Loucy (cell line): ENCODE measurements around the gene CLEC4M.

Experiments used
- H2AFZ ChIP-seq: fragments of 200-600 bp; sonication (generic); 2 replicates; pipeline ENCODE4 v1.6.0; 2016; ENCODE audit warnings: antibody characterized with exemption, mild to moderate bottlenecking, low read length, moderate library complexity
- H3F3A ChIP-seq: fragments of 200-600 bp; 2 replicates; pipeline ENCODE4 v1.6.0; 2016; ENCODE audit warnings: antibody characterized with exemption, low read depth, mild to moderate bottlenecking
- H3K27me3 ChIP-seq: fragments of 200-600 bp; sonication (generic); 2 replicates; pipeline ENCODE4 v1.6.1; 2014; ENCODE audit warnings: low read length, mild to moderate bottlenecking; ENCODE audit not compliant: insufficient read depth, poor library complexity, severe bottlenecking
- H3K36me3 ChIP-seq: fragments of 200-600 bp; sonication (generic); 2 replicates; pipeline ENCODE4 v1.6.1; 2016; ENCODE audit warnings: low read length; ENCODE audit not compliant: insufficient read depth
- H3K4me1 ChIP-seq: fragments of 200-600 bp; sonication (generic); 2 replicates; pipeline ENCODE4 v1.5.1; 2014; ENCODE audit warnings: low read length, mild to moderate bottlenecking; ENCODE audit not compliant: insufficient read depth, poor library complexity, severe bottlenecking
- H3K4me2 ChIP-seq: fragments of 200-600 bp; sonication (generic); 2 replicates; pipeline ENCODE4 v1.6.0; 2014; ENCODE audit warnings: antibody characterized with exemption, low read length, low read depth, mild to moderate bottlenecking; ENCODE audit not compliant: poor library complexity, severe bottlenecking
- H3K4me3 ChIP-seq: fragments of 200-600 bp; sonication (generic); 2 replicates; pipeline ENCODE4 v1.5.1; 2014; ENCODE audit warnings: low read length, mild to moderate bottlenecking, mixed read lengths; ENCODE audit not compliant: poor library complexity, severe bottlenecking
- H3K79me2 ChIP-seq: fragments of 200-600 bp; sonication (generic); 2 replicates; pipeline ENCODE4 v1.6.1; 2014; ENCODE audit warnings: low read length; ENCODE audit not compliant: insufficient read depth
- H3K9ac ChIP-seq: fragments of 200-600 bp; sonication (generic); 2 replicates; pipeline ENCODE4 v1.6.0; 2014; ENCODE audit warnings: mild to moderate bottlenecking, low read depth, low read length, moderate library complexity; ENCODE audit not compliant: poor library complexity, severe bottlenecking
- H3K9me2 ChIP-seq: fragments of 200-600 bp; sonication (generic); replicated peaks from 2 replicates; pipeline ENCODE4 v1.6.1; 2016; ENCODE audit warnings: low read depth, low read length, mixed read lengths
- H3K9me3 ChIP-seq: fragments of 200-600 bp; sonication (generic); 2 replicates; pipeline ENCODE4 v1.6.1; 2014; ENCODE audit warnings: mild to moderate bottlenecking, antibody characterized with exemption, low read length, low read depth; ENCODE audit not compliant: insufficient read depth
- H4K20me1 ChIP-seq: fragments of 200-600 bp; sonication (generic); 2 replicates; pipeline ENCODE4 v1.6.0; 2014; ENCODE audit warnings: antibody characterized with exemption, low read length, mild to moderate bottlenecking; ENCODE audit not compliant: insufficient read depth, poor library complexity, severe bottlenecking
- EZH2phosphoT487 ChIP-seq: fragments of 200-600 bp; IDR thresholded peaks from 2 replicates; pipeline ENCODE4 v1.6.1; 2018; ENCODE audit warnings: antibody characterized with exemption, mild to moderate bottlenecking, moderate library complexity, borderline replicate concordance
- TF ChIP-seq, protein P1 (sequence below): fragments of 200-600 bp; sonication (generic); conservative IDR thresholded peaks from 2 replicates; pipeline ENCODE4 v1.5.1; 2014; ENCODE audit warnings: mild to moderate bottlenecking, antibody characterized with exemption, low read length

Gene CLEC4M

DNA sequence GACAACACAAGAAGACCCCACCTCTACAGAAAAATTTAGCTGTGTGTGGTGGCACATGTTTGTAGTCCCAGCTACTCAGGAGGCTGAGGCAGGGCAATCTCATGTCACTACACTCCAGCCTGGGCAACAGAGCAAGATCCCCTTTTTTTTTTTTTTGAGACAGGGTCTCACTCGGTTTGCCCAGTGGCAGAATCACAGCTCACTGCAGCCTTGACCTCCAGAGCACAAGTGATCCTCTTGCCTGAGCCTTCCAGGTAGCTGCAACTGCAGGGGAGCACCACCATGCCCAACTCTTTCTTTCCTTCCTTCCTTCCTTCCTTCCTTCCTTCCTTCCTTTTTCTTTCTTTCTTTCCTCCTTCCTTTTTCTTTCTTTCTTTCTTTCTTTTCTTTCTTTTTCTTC lies 26.9 kb upstream of the CLEC4M start:
- Histone ChIP-seq H4K20me1 (no peaks in the 10 kb centered on the region), H3K36me3 (no peaks in the 10 kb centered on the region), H3K79me2 (no peaks in the 10 kb centered on the region), H3K9me2 (no peaks in the 10 kb centered on the region), H3K4me3 (no peak overlapping the region), H3F3A (no peaks in the 10 kb centered on the region), H3K9me3 (no peaks in the 10 kb centered on the region), H3K27me3 (no peaks in the 10 kb centered on the region), H3K4me2 (no peak overlapping the region), H2AFZ (no peak overlapping the region), H3K9ac (no peak overlapping the region), H3K4me1 (no peaks in the 10 kb centered on the region)
- no peak for TF ChIP-seq EZH2phosphoT487
- TF ChIP-seq, protein P1, sequence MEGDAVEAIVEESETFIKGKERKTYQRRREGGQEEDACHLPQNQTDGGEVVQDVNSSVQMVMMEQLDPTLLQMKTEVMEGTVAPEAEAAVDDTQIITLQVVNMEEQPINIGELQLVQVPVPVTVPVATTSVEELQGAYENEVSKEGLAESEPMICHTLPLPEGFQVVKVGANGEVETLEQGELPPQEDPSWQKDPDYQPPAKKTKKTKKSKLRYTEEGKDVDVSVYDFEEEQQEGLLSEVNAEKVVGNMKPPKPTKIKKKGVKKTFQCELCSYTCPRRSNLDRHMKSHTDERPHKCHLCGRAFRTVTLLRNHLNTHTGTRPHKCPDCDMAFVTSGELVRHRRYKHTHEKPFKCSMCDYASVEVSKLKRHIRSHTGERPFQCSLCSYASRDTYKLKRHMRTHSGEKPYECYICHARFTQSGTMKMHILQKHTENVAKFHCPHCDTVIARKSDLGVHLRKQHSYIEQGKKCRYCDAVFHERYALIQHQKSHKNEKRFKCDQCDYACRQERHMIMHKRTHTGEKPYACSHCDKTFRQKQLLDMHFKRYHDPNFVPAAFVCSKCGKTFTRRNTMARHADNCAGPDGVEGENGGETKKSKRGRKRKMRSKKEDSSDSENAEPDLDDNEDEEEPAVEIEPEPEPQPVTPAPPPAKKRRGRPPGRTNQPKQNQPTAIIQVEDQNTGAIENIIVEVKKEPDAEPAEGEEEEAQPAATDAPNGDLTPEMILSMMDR, result no peak

DNA sequence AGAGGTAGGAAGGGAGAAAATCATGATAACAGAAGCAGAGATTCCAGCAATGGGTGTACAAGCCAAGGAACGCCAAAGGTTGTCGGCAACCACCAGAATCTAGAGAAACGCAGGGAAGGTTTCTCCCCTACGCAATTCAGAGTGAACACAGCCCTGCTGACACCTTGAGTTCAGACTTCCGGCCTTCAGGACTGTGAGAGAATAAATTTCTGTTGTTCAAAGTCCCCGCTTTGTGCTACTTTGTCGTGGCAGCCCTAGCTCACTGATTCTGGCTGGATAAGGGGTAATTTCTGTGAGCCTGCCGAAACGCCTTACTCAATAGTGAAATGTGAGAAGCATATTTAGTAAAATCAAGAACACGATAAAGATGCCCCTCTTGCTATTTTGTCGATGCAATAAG lies 25.8 kb upstream of the CLEC4M start:
- H3K27me3 ChIP-seq, result no peaks in the 10 kb centered on the region
- no peaks in the 10 kb centered on the region for H3K79me2 ChIP-seq
- no peak for TF ChIP-seq EZH2phosphoT487
- TF ChIP-seq, protein P1, result no peak
- no peak overlapping the region for H2AFZ ChIP-seq
- H3K4me2 ChIP-seq, result no peak overlapping the region
- no peaks in the 10 kb centered on the region for H3F3A ChIP-seq
- H3K4me1 ChIP-seq, result no peaks in the 10 kb centered on the region
- no peaks in the 10 kb centered on the region for H3K9me2 ChIP-seq
- H3K4me3 ChIP-seq, result no peak overlapping the region
- no peaks in the 10 kb centered on the region for H3K9me3 ChIP-seq
- H3K9ac ChIP-seq, result no peak overlapping the region
- no peaks in the 10 kb centered on the region for H3K36me3 ChIP-seq
- no peaks in the 10 kb centered on the region for H4K20me1 ChIP-seq

DNA sequence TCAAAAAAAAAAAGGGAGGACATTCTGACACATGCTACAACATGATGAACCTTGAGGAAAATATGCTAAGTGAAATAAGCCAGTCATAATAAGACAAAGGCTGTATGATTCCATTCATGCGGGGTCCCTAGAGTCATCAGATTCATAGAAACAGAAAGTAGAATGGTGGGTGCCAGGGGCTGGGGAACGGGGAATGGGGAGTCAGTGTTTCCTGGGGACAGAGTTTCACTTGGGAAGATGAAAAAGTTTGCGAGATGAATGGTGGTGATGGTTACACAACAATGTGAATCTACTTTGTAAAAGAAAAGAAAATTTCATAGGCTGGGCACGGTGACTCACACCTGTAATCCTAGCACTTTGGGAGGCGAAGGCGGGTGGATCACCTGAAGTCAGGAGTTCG lies 25.0 kb upstream of the CLEC4M start:
- H3K36me3 ChIP-seq, result no peaks in the 10 kb centered on the region
- no peaks in the 10 kb centered on the region for H3K79me2 ChIP-seq
- H4K20me1 ChIP-seq, result no peaks in the 10 kb centered on the region
- no peak overlapping the region for H3K9ac ChIP-seq
- H3F3A ChIP-seq, result no peaks in the 10 kb centered on the region
- H3K9me3 ChIP-seq, result no peaks in the 10 kb centered on the region
- TF ChIP-seq, protein P1, result no peak
- no peak for TF ChIP-seq EZH2phosphoT487
- H3K27me3 ChIP-seq, result no peaks in the 10 kb centered on the region
- no peak overlapping the region for H3K4me3 ChIP-seq
- no peaks in the 10 kb centered on the region for H3K9me2 ChIP-seq
- no peak overlapping the region for H3K4me2 ChIP-seq
- H2AFZ ChIP-seq, result no peak overlapping the region
- H3K4me1 ChIP-seq, result no peaks in the 10 kb centered on the region
